ENCODE measurements around the gene EXOC1L. TPM values are rescaled to one million over a fixed set of nuclear protein-coding genes. Genes with fewer than 3 reads are reported as not detected.

Gene EXOC1L
- total RNA-seq, 1 donor from 2014 or later = 0.83 TPM

DNA sequence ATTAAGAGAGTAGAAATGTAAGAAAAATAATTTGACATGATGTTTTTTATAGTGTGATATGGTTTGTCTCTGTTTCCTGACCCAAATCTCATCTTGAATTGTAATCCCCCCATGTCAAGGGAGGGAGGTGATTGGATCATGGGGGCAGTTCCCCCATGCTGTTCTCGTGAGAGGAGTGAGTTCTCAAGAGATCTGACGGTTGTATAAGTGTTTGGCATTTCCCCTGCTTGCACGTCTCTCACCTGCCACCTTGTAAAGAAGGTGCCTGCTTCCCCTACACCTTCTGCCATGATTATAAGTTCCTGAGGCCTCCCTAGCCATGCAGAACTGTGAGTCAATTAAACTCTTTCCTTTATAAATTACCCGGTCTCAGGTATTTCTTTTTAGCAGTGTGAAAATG, 34.8 kb upstream of the EXOC1L start:
- no peak for DNase-seq
- Mint-ChIP-seq H3K4me1 (ENCODE audit: low read depth, unreplicated experiment) (no peaks in the 10 kb centered on the region), H3K9me3 (ENCODE audit: unreplicated experiment) (no peaks in the 10 kb centered on the region), H3K36me3 (ENCODE audit: unreplicated experiment) (no peaks in the 10 kb centered on the region), H3K27me3 (ENCODE audit: unreplicated experiment) (no peaks in the 10 kb centered on the region), H3K27ac (ENCODE audit: unreplicated experiment) (no peak overlapping the region), H3K4me3 (ENCODE audit: unreplicated experiment) (no peak overlapping the region)
- TF ChIP-seq, protein P1, sequence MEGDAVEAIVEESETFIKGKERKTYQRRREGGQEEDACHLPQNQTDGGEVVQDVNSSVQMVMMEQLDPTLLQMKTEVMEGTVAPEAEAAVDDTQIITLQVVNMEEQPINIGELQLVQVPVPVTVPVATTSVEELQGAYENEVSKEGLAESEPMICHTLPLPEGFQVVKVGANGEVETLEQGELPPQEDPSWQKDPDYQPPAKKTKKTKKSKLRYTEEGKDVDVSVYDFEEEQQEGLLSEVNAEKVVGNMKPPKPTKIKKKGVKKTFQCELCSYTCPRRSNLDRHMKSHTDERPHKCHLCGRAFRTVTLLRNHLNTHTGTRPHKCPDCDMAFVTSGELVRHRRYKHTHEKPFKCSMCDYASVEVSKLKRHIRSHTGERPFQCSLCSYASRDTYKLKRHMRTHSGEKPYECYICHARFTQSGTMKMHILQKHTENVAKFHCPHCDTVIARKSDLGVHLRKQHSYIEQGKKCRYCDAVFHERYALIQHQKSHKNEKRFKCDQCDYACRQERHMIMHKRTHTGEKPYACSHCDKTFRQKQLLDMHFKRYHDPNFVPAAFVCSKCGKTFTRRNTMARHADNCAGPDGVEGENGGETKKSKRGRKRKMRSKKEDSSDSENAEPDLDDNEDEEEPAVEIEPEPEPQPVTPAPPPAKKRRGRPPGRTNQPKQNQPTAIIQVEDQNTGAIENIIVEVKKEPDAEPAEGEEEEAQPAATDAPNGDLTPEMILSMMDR (IDR thresholded peaks at IDR 0.05; ENCODE audit: partially characterized antibody, unreplicated experiment) = no peak

- H3K9me3 Mint-ChIP-seq (ENCODE audit: unreplicated experiment) = no peaks in the 10 kb centered on the region
- TF ChIP-seq, protein P1 (IDR thresholded peaks at IDR 0.05; ENCODE audit: partially characterized antibody, unreplicated experiment) = no peak
- no peak overlapping the region for H3K27ac Mint-ChIP-seq (ENCODE audit: unreplicated experiment)
- no peaks in the 10 kb centered on the region for H3K4me1 Mint-ChIP-seq (ENCODE audit: low read depth, unreplicated experiment)
- H3K4me3 Mint-ChIP-seq (ENCODE audit: unreplicated experiment) = no peak overlapping the region
- peaks cover 5% of the 10 kb centered on the region for H3K36me3 Mint-ChIP-seq (ENCODE audit: unreplicated experiment)
- H3K27me3 Mint-ChIP-seq (ENCODE audit: unreplicated experiment) = peaks cover 3% of the 10 kb centered on the region
- DNase-seq = no peak
These were observed 27.9 kb upstream of the EXOC1L start for GRCh38 chr4:55791666-55792065.

DNA sequence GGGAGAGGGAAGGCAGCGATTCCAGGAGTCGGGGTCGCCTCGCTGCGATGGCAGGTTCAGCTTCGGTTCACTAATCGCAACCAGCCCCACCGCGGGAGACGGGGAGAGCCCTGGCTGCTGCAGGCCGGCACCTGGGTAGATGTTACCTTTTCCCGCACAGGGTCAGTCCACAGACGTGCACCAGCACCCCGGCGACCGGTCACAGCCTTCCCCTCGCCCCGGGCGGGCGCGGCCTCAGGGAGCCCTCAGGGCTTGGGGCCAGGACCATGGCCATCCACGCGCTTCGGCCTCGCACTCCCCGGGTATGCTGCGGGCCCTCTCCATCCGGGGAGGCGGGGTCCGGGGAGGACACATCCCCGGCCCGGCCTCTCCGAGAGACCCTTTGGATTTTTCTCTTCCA, 26.1 kb upstream of the EXOC1L start:
- Mint-ChIP-seq H3K36me3 (ENCODE audit: unreplicated experiment) (peaks cover 5% of the 10 kb centered on the region), H3K4me3 (ENCODE audit: unreplicated experiment) (no peak overlapping the region), H3K27me3 (ENCODE audit: unreplicated experiment) (peaks cover 3% of the 10 kb centered on the region), H3K9me3 (ENCODE audit: unreplicated experiment) (no peaks in the 10 kb centered on the region), H3K4me1 (ENCODE audit: low read depth, unreplicated experiment) (no peaks in the 10 kb centered on the region), H3K27ac (ENCODE audit: unreplicated experiment) (no peak overlapping the region)
- peak; percentile 25 for DNase-seq
- TF ChIP-seq, protein P1 (IDR thresholded peaks at IDR 0.05; ENCODE audit: partially characterized antibody, unreplicated experiment) = no peak

DNA sequence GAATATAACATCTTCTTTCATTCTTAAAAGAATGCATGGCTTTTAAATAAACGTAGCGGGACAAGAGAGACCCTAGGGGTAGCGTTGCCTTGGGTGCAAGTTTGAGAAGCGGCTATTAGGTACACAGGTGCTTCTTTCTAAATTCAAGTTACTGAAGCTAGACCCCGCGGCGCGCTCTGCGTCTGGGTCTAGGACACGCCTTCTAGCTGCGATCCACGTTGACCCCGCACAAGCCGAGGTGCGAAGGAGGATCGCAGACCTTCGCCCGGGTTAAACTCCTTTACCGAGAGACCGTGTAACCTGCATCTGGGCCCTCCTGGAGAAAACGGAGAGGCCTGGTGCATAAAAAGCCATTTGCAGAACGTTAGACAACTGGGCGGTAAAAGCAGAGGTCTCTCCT, 25.5 kb upstream of the EXOC1L start:
- no peak overlapping the region for H3K27ac Mint-ChIP-seq (ENCODE audit: unreplicated experiment)
- peaks cover 5% of the 10 kb centered on the region for H3K36me3 Mint-ChIP-seq (ENCODE audit: unreplicated experiment)
- no peak overlapping the region for H3K4me3 Mint-ChIP-seq (ENCODE audit: unreplicated experiment)
- peaks cover 5% of the 10 kb centered on the region for H3K27me3 Mint-ChIP-seq (ENCODE audit: unreplicated experiment)
- DNase-seq = no peak
- no peaks in the 10 kb centered on the region for H3K9me3 Mint-ChIP-seq (ENCODE audit: unreplicated experiment)
- TF ChIP-seq, protein P1 (IDR thresholded peaks at IDR 0.05; ENCODE audit: partially characterized antibody, unreplicated experiment) = no peak
- H3K4me1 Mint-ChIP-seq (ENCODE audit: low read depth, unreplicated experiment) = no peaks in the 10 kb centered on the region

GRCh38 chr4:55795341-55795740, 24.2 kb upstream of the EXOC1L start:
- Mint-ChIP-seq H3K4me1 (ENCODE audit: low read depth, unreplicated experiment) (no peaks in the 10 kb centered on the region), H3K9me3 (ENCODE audit: unreplicated experiment) (no peaks in the 10 kb centered on the region)

More at GRCh38 chr4:55795341-55795740, 24.2 kb upstream of the EXOC1L start:
- DNase-seq = no peak
- Mint-ChIP-seq H3K27me3 (ENCODE audit: unreplicated experiment) (peaks cover 5% of the 10 kb centered on the region), H3K4me3 (ENCODE audit: unreplicated experiment) (no peak overlapping the region), H3K27ac (ENCODE audit: unreplicated experiment) (no peak overlapping the region), H3K36me3 (ENCODE audit: unreplicated experiment) (peaks cover 5% of the 10 kb centered on the region)
- TF ChIP-seq, protein P1 (IDR thresholded peaks at IDR 0.05; ENCODE audit: partially characterized antibody, unreplicated experiment) = no peak

Measured in glutamatergic neuron (in vitro differentiated cells).